Neural crest cell (in vitro differentiated cells): ENCODE data around the gene RAB11FIP4. TPM values are rescaled to one million over a fixed set of nuclear protein-coding genes. Genes with fewer than 3 reads are reported as not detected.

Experiments
- DNase-seq: peaks from one replicate; pipeline ENCODE4 v3.0.0; 2021; ENCODE audit warnings: low read depth, mixed read lengths, low spot score
- H3K27ac Mint-ChIP-seq: one replicate; pipeline ENCODE4 v1.8.0; 2021; ENCODE audit warnings: mild to moderate bottlenecking, mixed read lengths; ENCODE audit not compliant: unreplicated experiment
- H3K27me3 Mint-ChIP-seq: 2 replicates; pipeline ENCODE4 v1.8.0; 2021; ENCODE audit warnings: low read depth, mild to moderate bottlenecking, mixed read lengths
- H3K36me3 Mint-ChIP-seq: 2 replicates; pipeline ENCODE4 v1.8.0; 2021; ENCODE audit warnings: low read depth, mild to moderate bottlenecking, mixed read lengths
- H3K4me1 Mint-ChIP-seq: 2 replicates; pipeline ENCODE4 v1.8.0; 2021; ENCODE audit warnings: mixed read lengths
- H3K4me3 Mint-ChIP-seq: one replicate; pipeline ENCODE4 v1.8.0; 2021; ENCODE audit warnings: mild to moderate bottlenecking, mixed read lengths
- H3K9me3 Mint-ChIP-seq: 2 replicates; pipeline ENCODE4 v1.8.0; 2021; ENCODE audit warnings: mixed read lengths
- CTCF ChIP-seq: fragments of 200-600 bp; sonication (generic); conservative IDR thresholded peaks from 2 replicates; pipeline ENCODE4 v1.5.0; 2021; ENCODE audit warnings: antibody characterized with exemption, mild to moderate bottlenecking
- total RNA-seq: library from RNA; stranded (reverse); gene quantifications from 2 replicates; pipeline ENCODE4 v1.2.1, GENCODE V29; 2021

RAB11FIP4 gene
- total RNA-seq, 1 donor from 2014 or later, result 7.4 TPM

GRCh38 chr17:31408586-31408985 lies 17.1 kb downstream of the RAB11FIP4 start:
- no peaks in the 10 kb centered on the region for H3K9me3 Mint-ChIP-seq
- H3K4me1 Mint-ChIP-seq, result peaks cover 2% of the 10 kb centered on the region
- TF ChIP-seq CTCF, result no peak
- peaks cover 43% of the 10 kb centered on the region for H3K27me3 Mint-ChIP-seq
- DNase-seq, result no peak
- H3K4me3 Mint-ChIP-seq, result no peak overlapping the region
- H3K27ac Mint-ChIP-seq, result no peak overlapping the region
- H3K36me3 Mint-ChIP-seq, result no peaks in the 10 kb centered on the region

GRCh38 chr17:31411707-31412285 lies 20.3 kb downstream of the RAB11FIP4 start:
- TF ChIP-seq CTCF, result no peak
- Mint-ChIP-seq H3K27ac (no peak overlapping the region), H3K36me3 (no peaks in the 10 kb centered on the region), H3K9me3 (no peaks in the 10 kb centered on the region), H3K4me3 (no peak overlapping the region), H3K4me1 (peaks cover 22% of the 10 kb centered on the region), H3K27me3 (peaks cover 65% of the 10 kb centered on the region)
- no peak for DNase-seq

GRCh38 chr17:31412511-31412910 lies 21.0 kb downstream of the RAB11FIP4 start:
- no peak overlapping the region for H3K27ac Mint-ChIP-seq
- H3K4me3 Mint-ChIP-seq, result no peak overlapping the region
- H3K27me3 Mint-ChIP-seq, result peaks cover 72% of the 10 kb centered on the region
- no peak for TF ChIP-seq CTCF
- H3K4me1 Mint-ChIP-seq, result peaks cover 28% of the 10 kb centered on the region
- DNase-seq, result no peak
- no peaks in the 10 kb centered on the region for H3K36me3 Mint-ChIP-seq
- H3K9me3 Mint-ChIP-seq, result no peaks in the 10 kb centered on the region

GRCh38 chr17:31413081-31413799 lies 21.8 kb downstream of the RAB11FIP4 start:
- Mint-ChIP-seq H3K36me3 (no peaks in the 10 kb centered on the region), H3K4me3 (no peak overlapping the region), H3K27me3 (peaks cover 72% of the 10 kb centered on the region), H3K27ac (no peak overlapping the region), H3K9me3 (no peaks in the 10 kb centered on the region), H3K4me1 (peaks cover 29% of the 10 kb centered on the region)
- no peak for TF ChIP-seq CTCF
- no peak for DNase-seq

GRCh38 chr17:31413874-31414549 lies 22.5 kb downstream of the RAB11FIP4 start:
- Mint-ChIP-seq H3K4me3 (no peak overlapping the region), H3K36me3 (no peaks in the 10 kb centered on the region)

More at GRCh38 chr17:31413874-31414549, 22.5 kb downstream of the RAB11FIP4 start:
- Mint-ChIP-seq H3K27ac (no peak overlapping the region), H3K9me3 (no peaks in the 10 kb centered on the region), H3K27me3 (peaks cover 69% of the 10 kb centered on the region), H3K4me1 (peaks cover 32% of the 10 kb centered on the region)
- no peak for TF ChIP-seq CTCF
- DNase-seq, result no peak
